H1 (cell line): ENCODE data around the gene FHIP2A. TPM values are rescaled to one million over a fixed set of nuclear protein-coding genes. Genes with fewer than 3 reads are reported as not detected.

Source experiments
- polyA plus RNA-seq, 7 experiments: library from polyadenylated mRNA; depleted of rRNA in 3 of 7; stranded (reverse) in 5 of 7; unstranded in 2 of 7; fragments of >200 nt in 5 of 7; fragments of 200-250 nt in 2 of 7; gene quantifications; 1 replicate in 5 of 7; 2 replicates in 1 of 7; 4 replicates in 1 of 7; pipeline versions ENCODE4 v1.2.1 to v1.2.3, GENCODE V29; 2011 to 2013; ENCODE audit warnings: missing spikeins in 2 of 7, mixed read lengths in 2 of 7
- total RNA-seq: library from RNA; stranded (reverse); fragmentation: NEBNext Ultra II Directional; extraction: Animal tissue kit (Norgen Biotek cat#: 25700); gene quantifications from 2 replicates; pipeline ENCODE4 v1.2.1, GENCODE V29; 2021
- TF ChIP-seq, protein P1 (sequence below): fragments of 300-600 bp; sonication (generic); IDR thresholded peaks from 2 replicates; pipeline ENCODE4 v1.7.1; 2012; ENCODE audit warnings: low read length, moderate library complexity, mild to moderate bottlenecking, inconsistent platforms; ENCODE audit not compliant: insufficient replicate concordance

The FHIP2A gene
- total and polyA plus RNA-seq, 2 of the 8 experiments (the other 6 are each of a cell fraction or from before 2014, with no cell fraction given): 4.5 to 15.0 TPM

- TF ChIP-seq, protein P1, sequence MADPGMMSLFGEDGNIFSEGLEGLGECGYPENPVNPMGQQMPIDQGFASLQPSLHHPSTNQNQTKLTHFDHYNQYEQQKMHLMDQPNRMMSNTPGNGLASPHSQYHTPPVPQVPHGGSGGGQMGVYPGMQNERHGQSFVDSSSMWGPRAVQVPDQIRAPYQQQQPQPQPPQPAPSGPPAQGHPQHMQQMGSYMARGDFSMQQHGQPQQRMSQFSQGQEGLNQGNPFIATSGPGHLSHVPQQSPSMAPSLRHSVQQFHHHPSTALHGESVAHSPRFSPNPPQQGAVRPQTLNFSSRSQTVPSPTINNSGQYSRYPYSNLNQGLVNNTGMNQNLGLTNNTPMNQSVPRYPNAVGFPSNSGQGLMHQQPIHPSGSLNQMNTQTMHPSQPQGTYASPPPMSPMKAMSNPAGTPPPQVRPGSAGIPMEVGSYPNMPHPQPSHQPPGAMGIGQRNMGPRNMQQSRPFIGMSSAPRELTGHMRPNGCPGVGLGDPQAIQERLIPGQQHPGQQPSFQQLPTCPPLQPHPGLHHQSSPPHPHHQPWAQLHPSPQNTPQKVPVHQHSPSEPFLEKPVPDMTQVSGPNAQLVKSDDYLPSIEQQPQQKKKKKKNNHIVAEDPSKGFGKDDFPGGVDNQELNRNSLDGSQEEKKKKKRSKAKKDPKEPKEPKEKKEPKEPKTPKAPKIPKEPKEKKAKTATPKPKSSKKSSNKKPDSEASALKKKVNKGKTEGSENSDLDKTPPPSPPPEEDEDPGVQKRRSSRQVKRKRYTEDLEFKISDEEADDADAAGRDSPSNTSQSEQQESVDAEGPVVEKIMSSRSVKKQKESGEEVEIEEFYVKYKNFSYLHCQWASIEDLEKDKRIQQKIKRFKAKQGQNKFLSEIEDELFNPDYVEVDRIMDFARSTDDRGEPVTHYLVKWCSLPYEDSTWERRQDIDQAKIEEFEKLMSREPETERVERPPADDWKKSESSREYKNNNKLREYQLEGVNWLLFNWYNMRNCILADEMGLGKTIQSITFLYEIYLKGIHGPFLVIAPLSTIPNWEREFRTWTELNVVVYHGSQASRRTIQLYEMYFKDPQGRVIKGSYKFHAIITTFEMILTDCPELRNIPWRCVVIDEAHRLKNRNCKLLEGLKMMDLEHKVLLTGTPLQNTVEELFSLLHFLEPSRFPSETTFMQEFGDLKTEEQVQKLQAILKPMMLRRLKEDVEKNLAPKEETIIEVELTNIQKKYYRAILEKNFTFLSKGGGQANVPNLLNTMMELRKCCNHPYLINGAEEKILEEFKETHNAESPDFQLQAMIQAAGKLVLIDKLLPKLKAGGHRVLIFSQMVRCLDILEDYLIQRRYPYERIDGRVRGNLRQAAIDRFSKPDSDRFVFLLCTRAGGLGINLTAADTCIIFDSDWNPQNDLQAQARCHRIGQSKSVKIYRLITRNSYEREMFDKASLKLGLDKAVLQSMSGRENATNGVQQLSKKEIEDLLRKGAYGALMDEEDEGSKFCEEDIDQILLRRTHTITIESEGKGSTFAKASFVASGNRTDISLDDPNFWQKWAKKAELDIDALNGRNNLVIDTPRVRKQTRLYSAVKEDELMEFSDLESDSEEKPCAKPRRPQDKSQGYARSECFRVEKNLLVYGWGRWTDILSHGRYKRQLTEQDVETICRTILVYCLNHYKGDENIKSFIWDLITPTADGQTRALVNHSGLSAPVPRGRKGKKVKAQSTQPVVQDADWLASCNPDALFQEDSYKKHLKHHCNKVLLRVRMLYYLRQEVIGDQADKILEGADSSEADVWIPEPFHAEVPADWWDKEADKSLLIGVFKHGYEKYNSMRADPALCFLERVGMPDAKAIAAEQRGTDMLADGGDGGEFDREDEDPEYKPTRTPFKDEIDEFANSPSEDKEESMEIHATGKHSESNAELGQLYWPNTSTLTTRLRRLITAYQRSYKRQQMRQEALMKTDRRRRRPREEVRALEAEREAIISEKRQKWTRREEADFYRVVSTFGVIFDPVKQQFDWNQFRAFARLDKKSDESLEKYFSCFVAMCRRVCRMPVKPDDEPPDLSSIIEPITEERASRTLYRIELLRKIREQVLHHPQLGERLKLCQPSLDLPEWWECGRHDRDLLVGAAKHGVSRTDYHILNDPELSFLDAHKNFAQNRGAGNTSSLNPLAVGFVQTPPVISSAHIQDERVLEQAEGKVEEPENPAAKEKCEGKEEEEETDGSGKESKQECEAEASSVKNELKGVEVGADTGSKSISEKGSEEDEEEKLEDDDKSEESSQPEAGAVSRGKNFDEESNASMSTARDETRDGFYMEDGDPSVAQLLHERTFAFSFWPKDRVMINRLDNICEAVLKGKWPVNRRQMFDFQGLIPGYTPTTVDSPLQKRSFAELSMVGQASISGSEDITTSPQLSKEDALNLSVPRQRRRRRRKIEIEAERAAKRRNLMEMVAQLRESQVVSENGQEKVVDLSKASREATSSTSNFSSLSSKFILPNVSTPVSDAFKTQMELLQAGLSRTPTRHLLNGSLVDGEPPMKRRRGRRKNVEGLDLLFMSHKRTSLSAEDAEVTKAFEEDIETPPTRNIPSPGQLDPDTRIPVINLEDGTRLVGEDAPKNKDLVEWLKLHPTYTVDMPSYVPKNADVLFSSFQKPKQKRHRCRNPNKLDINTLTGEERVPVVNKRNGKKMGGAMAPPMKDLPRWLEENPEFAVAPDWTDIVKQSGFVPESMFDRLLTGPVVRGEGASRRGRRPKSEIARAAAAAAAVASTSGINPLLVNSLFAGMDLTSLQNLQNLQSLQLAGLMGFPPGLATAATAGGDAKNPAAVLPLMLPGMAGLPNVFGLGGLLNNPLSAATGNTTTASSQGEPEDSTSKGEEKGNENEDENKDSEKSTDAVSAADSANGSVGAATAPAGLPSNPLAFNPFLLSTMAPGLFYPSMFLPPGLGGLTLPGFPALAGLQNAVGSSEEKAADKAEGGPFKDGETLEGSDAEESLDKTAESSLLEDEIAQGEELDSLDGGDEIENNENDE: no peak
Measured at GRCh38 chr10:114772496-114773196, 48.9 kb upstream of the FHIP2A start (continued).
